GM10266 (cell line): ENCODE measurements around the gene RFX4.

Source experiments
- DNase-seq: peaks from one replicate; pipeline ENCODE4 v3.0.0; 2012; ENCODE audit errors: extremely low spot score
- CTCF ChIP-seq: IDR thresholded peaks from 2 replicates; pipeline ENCODE4 v1.5.1; 2012; ENCODE audit warnings: mild to moderate bottlenecking, low read depth; ENCODE audit not compliant: control insufficient read depth, insufficient read depth; ENCODE audit errors: missing control alignments

The RFX4 gene

GRCh38 chr12:106783515-106783914 is 200.7 kb downstream of the RFX4 start:
- no peak for TF ChIP-seq CTCF
- DNase-seq, result no peak

GRCh38 chr12:106790020-106790419 is 207.2 kb downstream of the RFX4 start:
- DNase-seq, result no peak
- TF ChIP-seq CTCF, result peak; percentile 14

- TF ChIP-seq CTCF, result no peak
- no peak for DNase-seq
These were observed 208.7 kb downstream of the RFX4 start for GRCh38 chr12:106791531-106791930.

GRCh38 chr12:106794369-106794768 is 211.6 kb downstream of the RFX4 start:
- no peak for DNase-seq
- TF ChIP-seq CTCF, result no peak

- no peak for TF ChIP-seq CTCF
- no peak for DNase-seq
These were observed 218.4 kb downstream of the RFX4 start for GRCh38 chr12:106801167-106801708.

GRCh38 chr12:106801830-106802533 is 219.2 kb downstream of the RFX4 start:
- no peak for DNase-seq

More at GRCh38 chr12:106801830-106802533, 219.2 kb downstream of the RFX4 start:
- no peak for TF ChIP-seq CTCF
